ENCODE measurements around the gene AUTS2.

GRCh38 chr7:70741666-70742065 lies 1143.4 kb downstream of the AUTS2 start:
- TF ChIP-seq POLR2A (IDR thresholded peaks at IDR 0.05) (no peak), CTCF (IDR thresholded peaks at IDR 0.05) (no peak)
